Left kidney (tissue), 2 donors: ENCODE measurements around the gene ARHGAP36. TPM values are rescaled to one million over a fixed set of nuclear protein-coding genes. Genes with fewer than 3 reads are reported as not detected.

Source experiments
- DNase-seq: peaks from one replicate; pipeline ENCODE4 v3.0.0-alpha.2; 2013
- polyA plus RNA-seq: library from polyadenylated mRNA; unstranded; fragments of 120-200 nt; gene quantifications from one replicate; pipeline ENCODE4 v1.2.1, GENCODE V29; 2013; ENCODE audit not compliant: insufficient read length

ARHGAP36 gene
- polyA plus RNA-seq, 1 donor: 0.15 TPM

DNA sequence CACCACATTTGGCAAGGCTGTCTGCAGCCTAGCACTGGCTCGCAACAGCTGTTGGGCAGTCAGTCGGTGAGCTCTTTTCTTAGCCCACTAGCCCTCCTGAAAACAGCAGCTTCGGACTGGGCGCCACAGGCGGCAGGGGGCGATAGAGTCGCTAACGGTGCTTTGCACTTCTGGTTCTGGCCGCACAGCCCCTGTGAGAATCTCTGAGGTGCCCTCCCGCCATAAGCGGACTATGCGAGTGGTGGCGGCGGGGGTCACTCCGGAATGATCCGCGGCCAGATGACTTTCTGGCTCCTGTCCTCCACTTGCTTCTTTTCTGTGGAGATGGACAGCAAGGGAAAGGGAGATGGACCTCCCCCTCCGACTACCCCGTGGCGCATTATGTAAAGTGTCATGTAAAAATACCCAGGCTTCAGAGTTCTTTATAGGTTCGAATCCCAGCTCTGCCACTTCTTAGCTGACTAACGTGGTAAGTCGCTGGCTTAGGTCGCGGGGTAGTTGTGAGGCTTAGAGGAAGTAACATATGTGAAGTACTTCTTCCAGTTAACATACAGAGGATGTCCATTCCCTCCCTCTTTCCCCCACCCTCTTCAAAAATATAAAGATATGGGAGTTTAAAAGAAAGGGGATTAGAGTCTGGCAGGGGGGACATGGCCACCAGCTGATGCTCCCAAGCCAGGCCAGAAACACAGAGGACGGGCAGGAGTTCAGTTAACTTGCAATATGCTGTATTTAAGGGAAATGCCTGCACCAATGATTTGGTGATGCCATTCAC, 11.0 kb downstream of the ARHGAP36 start:
- peak; percentile 27 for DNase-seq

- no peak for DNase-seq
These were observed 14.9 kb downstream of the ARHGAP36 start for GRCh38 chrX:131072871-131073571.

GRCh38 chrX:131073607-131074006, 15.5 kb downstream of the ARHGAP36 start:
- no peak for DNase-seq

GRCh38 chrX:131081772-131082740, 23.9 kb downstream of the ARHGAP36 start:
- DNase-seq: no peak

GRCh38 chrX:131083510-131084142, 25.5 kb downstream of the ARHGAP36 start:
- no peak for DNase-seq

DNA sequence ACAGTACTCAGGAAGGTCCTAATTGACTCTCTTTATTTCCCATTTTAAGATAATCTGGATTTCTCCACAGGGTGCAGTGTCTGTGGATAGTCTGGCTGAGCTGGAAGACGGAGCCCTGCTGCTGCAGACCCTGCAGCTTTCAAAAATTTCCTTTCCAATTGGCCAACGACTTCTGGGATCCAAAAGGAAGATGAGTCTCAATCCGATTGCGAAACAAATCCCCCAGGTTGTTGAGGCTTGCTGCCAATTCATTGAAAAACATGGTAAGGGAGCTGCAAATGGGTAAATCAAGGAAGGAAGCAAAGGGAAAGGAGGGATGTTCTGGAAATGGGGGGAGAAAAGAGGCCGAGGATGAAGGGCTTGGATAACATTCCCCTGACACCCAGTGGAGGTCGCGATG, 26.0 kb downstream of the ARHGAP36 start:
- no peak for DNase-seq

DNA sequence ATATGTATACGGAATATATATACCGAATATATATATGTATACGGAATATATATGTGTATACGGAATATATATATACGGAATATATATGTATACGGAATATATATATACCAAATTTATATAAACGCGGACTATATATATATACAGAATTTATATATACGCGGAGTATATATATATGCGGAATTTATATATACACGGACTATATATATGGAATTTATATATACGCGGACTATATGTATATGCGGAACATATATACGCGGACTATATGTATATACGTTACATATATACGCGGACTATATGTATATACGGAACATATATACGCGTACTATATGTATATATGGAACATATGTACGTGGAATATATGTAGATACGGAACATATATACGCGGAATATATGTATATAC, 78.6 kb downstream of the ARHGAP36 start:
- DNase-seq: no peak

- DNase-seq: no peak
These were observed 80.9 kb downstream of the ARHGAP36 start for GRCh38 chrX:131139072-131139471.

Other genes starting within 250 kb of the ARHGAP36 start
- 19.4 TPM for gene ENOX2, start 155.1 kb upstream of the ARHGAP36 start, polyA plus RNA-seq
- 23.0 TPM for gene IGSF1, start 231.0 kb downstream of the ARHGAP36 start, polyA plus RNA-seq